CD14-positive monocyte (primary cell): Measurements from ENCODE around the gene ALDOC. TPM values are rescaled to one million over a fixed set of nuclear protein-coding genes. Genes with fewer than 3 reads are reported as not detected.
A peak's percentile ranks its signal among the peaks of the same experiment; 100 is the strongest.

ENCODE experiments used
- DNase-seq, 3 donors: peaks; one replicate each; pipeline ENCODE4 v3.0.0-alpha.2; 2011 to 2022
- H2AFZ ChIP-seq: 2 replicates; pipeline ENCODE4 v1.6.0; 2012; ENCODE audit warnings: mild to moderate bottlenecking, low read depth, low read length, inconsistent platforms; ENCODE audit not compliant: insufficient read depth, poor library complexity, severe bottlenecking
- H3K27ac ChIP-seq, 2 donors: 1 replicate in 1 of 2; 2 replicates in 1 of 2; pipeline ENCODE4 v1.5.1; 2012 to 2013; ENCODE audit warnings: low read length in 2 of 2, control low read depth in 1 of 2, inconsistent platforms in 1 of 2, low read depth in 1 of 2, mild to moderate bottlenecking in 1 of 2
- H3K27me3 ChIP-seq, 2 donors: one replicate each; pipeline versions ENCODE4 v1.6.0 to v1.6.1; 2011 to 2013; ENCODE audit warnings: low read length in 2 of 2; ENCODE audit not compliant: control insufficient read depth in 2 of 2, insufficient read depth in 2 of 2
- H3K36me3 ChIP-seq, 2 donors: replicated peaks in 1 of 2; 1 replicate in 1 of 2; 2 replicates in 1 of 2; pipeline versions ENCODE4 v1.5.1 to v1.6.1; 2012 to 2013; ENCODE audit warnings: low read length in 2 of 2, control low read depth in 1 of 2, inconsistent platforms in 1 of 2, mild to moderate bottlenecking in 1 of 2; ENCODE audit not compliant: insufficient read depth in 2 of 2, control insufficient read depth in 1 of 2
- H3K4me1 ChIP-seq, 2 donors: 1 replicate in 1 of 2; 2 replicates in 1 of 2; pipeline versions ENCODE4 v1.5.1 to v1.6.1; 2012 to 2013; ENCODE audit warnings: low read length in 2 of 2, control low read depth in 1 of 2, inconsistent platforms in 1 of 2, mild to moderate bottlenecking in 1 of 2, moderate library complexity in 1 of 2; ENCODE audit not compliant: insufficient read depth in 2 of 2, control insufficient read depth in 1 of 2
- H3K4me2 ChIP-seq: replicated peaks from 2 replicates; pipeline ENCODE3; 2012; ENCODE audit warnings: low read length, moderate library complexity, mild to moderate bottlenecking; ENCODE audit not compliant: poor library complexity, severe bottlenecking; ENCODE audit errors: extremely low read depth
- H3K4me3 ChIP-seq, 3 experiments: fragments of 200-600 bp in 1 of 3; sonication (generic) in 1 of 3; replicated peaks in 1 of 3; 1 replicate in 2 of 3; 2 replicates in 1 of 3; pipeline ENCODE4 v1.5.1; 2011 to 2013; ENCODE audit warnings: low read length in 3 of 3, mild to moderate bottlenecking in 3 of 3, control low read depth in 2 of 3, low read depth in 2 of 3, inconsistent platforms in 1 of 3, moderate library complexity in 1 of 3
- H3K79me2 ChIP-seq: 2 replicates; pipeline ENCODE4 v1.6.0; 2012; ENCODE audit warnings: mild to moderate bottlenecking, control low read depth, inconsistent platforms, low read length, moderate library complexity; ENCODE audit not compliant: insufficient read depth
- H3K9ac ChIP-seq: 2 replicates; pipeline ENCODE4 v1.6.0; 2017; ENCODE audit warnings: low read length, mild to moderate bottlenecking; ENCODE audit not compliant: insufficient read depth, poor library complexity, severe bottlenecking
- H3K9me3 ChIP-seq, 2 donors: replicated peaks in 1 of 2; 1 replicate in 1 of 2; 2 replicates in 1 of 2; pipeline versions ENCODE4 v1.5.1 to v1.6.1; 2012 to 2013; ENCODE audit warnings: low read length in 2 of 2, control low read depth in 1 of 2; ENCODE audit not compliant: control insufficient read depth in 1 of 2, insufficient read depth in 1 of 2
- H4K20me1 ChIP-seq: 2 replicates; pipeline ENCODE4 v1.6.0; 2012; ENCODE audit warnings: mild to moderate bottlenecking, low read length, control low read depth, moderate library complexity; ENCODE audit not compliant: insufficient read depth
- H3K27ac Mint-ChIP-seq, 7 donors: one replicate each; pipeline ENCODE4 v1.8.0; 2020; ENCODE audit warnings: mild to moderate bottlenecking in 7 of 7, mixed read lengths in 7 of 7, moderate library complexity in 6 of 7, inconsistent platforms in 2 of 7
- H3K27me3 Mint-ChIP-seq, 3 donors: one replicate each; pipeline ENCODE4 v1.8.0; 2021 to 2022; ENCODE audit warnings: low read depth in 3 of 3, mild to moderate bottlenecking in 3 of 3, mixed read lengths in 3 of 3, moderate library complexity in 3 of 3, inconsistent platforms in 1 of 3
- H3K36me3 Mint-ChIP-seq, 2 donors: one replicate each; pipeline ENCODE4 v1.8.0; 2020; ENCODE audit warnings: mixed read lengths in 2 of 2, inconsistent platforms in 1 of 2, mild to moderate bottlenecking in 1 of 2
- H3K4me1 Mint-ChIP-seq: one replicate; pipeline ENCODE4 v1.8.0; 2020; ENCODE audit warnings: mild to moderate bottlenecking, mixed read lengths
- H3K4me3 Mint-ChIP-seq, 2 donors: one replicate each; pipeline ENCODE4 v1.8.0; 2020; ENCODE audit warnings: mild to moderate bottlenecking in 2 of 2, mixed read lengths in 2 of 2, moderate library complexity in 1 of 2
- H3K9me3 Mint-ChIP-seq, 7 donors: one replicate each; pipeline ENCODE4 v1.8.0; 2020 to 2022; ENCODE audit warnings: mixed read lengths in 7 of 7, mild to moderate bottlenecking in 6 of 7, moderate library complexity in 6 of 7, inconsistent platforms in 2 of 7
- CTCF ChIP-seq: fragments of 200-600 bp; IDR thresholded peaks from one replicate; pipeline ENCODE4 v1.8.0; 2022; ENCODE audit warnings: antibody characterized with exemption, mild to moderate bottlenecking
- WGBS: methylation state at CpG from one replicate; pipeline ENCODE4 v1.1.5; 2013; ENCODE audit warnings: missing lambda C conversion rate; ENCODE audit not compliant: insufficient coverage; 5-methylcytosine and 5-hydroxymethylcytosine counted together
- intact Hi-C, 2 donors: fragments of 100-400 bp; cut with micrococcal nuclease; formaldehyde crosslinking; loops; one replicate each; pipeline versions ENCODE4 v1.15.0 to v1.15.1; 2023
- polyA plus RNA-seq, 3 donors: library from polyadenylated mRNA; depleted of rRNA in 1 of 3; unstranded in 2 of 3; stranded (reverse) in 1 of 3; fragments of 300-500 nt in 2 of 3; fragments of >200 nt in 1 of 3; fragmentation: Illumina TruSeq in 2 of 3; gene quantifications; 1 replicate in 2 of 3; 2 replicates in 1 of 3; pipeline ENCODE4 v1.2.3, GENCODE V29; 2012 to 2021

ALDOC gene
- polyA plus RNA-seq, 3 donors: 7.1 to 10.6 (median 9.8) TPM

GRCh38 chr17:28563475-28563874 lies 13.2 kb downstream of the ALDOC start:
- Mint-ChIP-seq H3K9me3 (peaks cover 0 to 2% (median 0%) of the 10 kb centered on the region in 7 donors), H3K27ac (no peak overlapping the region), H3K36me3 (peaks cover 49 to 70% of the 10 kb centered on the region in 2 donors), H3K4me3 (no peak overlapping the region), H3K4me1 (peaks cover 17% of the 10 kb centered on the region), H3K27me3 (no peaks in the 10 kb centered on the region)
- Histone ChIP-seq H3K79me2 (peaks cover 36% of the 10 kb centered on the region), H3K9ac (no peak overlapping the region), H3K9me3 (no peaks in the 10 kb centered on the region), H4K20me1 (peaks cover 33% of the 10 kb centered on the region), H3K4me1 (peaks cover 17 to 19% of the 10 kb centered on the region in 2 donors), H3K27ac (no peak overlapping the region), H3K36me3 (peaks cover 41 to 54% of the 10 kb centered on the region in 2 donors), H3K27me3 (no peaks in the 10 kb centered on the region), H2AFZ (no peak overlapping the region), H3K4me3 (no peak overlapping the region), H3K4me2 (no peak overlapping the region)
- DNase-seq: no peak
- intact Hi-C loops: no loop called here
- no CpG with 5 or more reads among the region's 3 CpGs for WGBS
- TF ChIP-seq CTCF: no peak

DNA sequence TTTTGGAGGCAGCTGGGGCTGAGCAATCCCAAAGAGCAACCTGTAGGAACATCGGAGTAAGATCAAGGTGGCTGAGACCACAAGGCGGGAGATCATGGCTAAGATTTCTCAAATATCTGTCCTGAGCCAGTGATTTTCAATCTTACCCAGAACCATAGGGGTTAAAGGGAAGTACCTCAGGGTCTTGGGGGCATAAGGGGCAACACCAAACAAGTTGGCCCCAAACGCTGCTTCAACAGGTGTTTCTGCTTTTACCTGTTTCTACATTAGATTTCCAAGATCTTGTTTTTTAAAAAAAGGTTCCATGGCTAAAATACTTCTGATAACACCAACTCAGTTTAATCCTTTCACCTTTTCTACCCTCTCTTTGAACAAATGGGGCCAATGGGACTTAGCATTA lies 21.7 kb downstream of the ALDOC start:
- Histone ChIP-seq H3K4me2 (no peak overlapping the region), H3K27me3 (no peaks in the 10 kb centered on the region), H3K79me2 (peaks cover 20% of the 10 kb centered on the region), H2AFZ (no peak overlapping the region), H3K9ac (no peak overlapping the region), H3K9me3 (no peaks in the 10 kb centered on the region), H3K4me1 (peaks cover 24 to 28% of the 10 kb centered on the region in 2 donors), H4K20me1 (peaks cover 21% of the 10 kb centered on the region), H3K36me3 (peaks cover 60 to 70% of the 10 kb centered on the region in 2 donors), H3K4me3 (no peak overlapping the region), H3K27ac (no peak overlapping the region)
- H3K4me3 Mint-ChIP-seq: no peak overlapping the region
- DNase-seq: no peak
- peaks cover 0 to 2% (median 0%) of the 10 kb centered on the region in 3 donors for H3K27me3 Mint-ChIP-seq
- no peak for TF ChIP-seq CTCF
- intact Hi-C loops: no loop called here
- H3K36me3 Mint-ChIP-seq: peaks cover 73 to 82% of the 10 kb centered on the region in 2 donors
- no peaks in the 10 kb centered on the region for H3K9me3 Mint-ChIP-seq
- whole genome bisulfite sequencing: no CpG with 5 or more reads among the region's 3 CpGs
- peaks cover 24% of the 10 kb centered on the region for H3K4me1 Mint-ChIP-seq
- H3K27ac Mint-ChIP-seq: peak overlapping the region in 1 of 7 donors; percentile 73
